GM18505 (cell line): Measurements from ENCODE around the gene FRMD5.
"Not testable (repeated sequence)": the region's sequence is repeated elsewhere in the genome, so short reads cannot be mapped to it uniquely, and the experiment has no call there.

Experiments used
- ATAC-seq: cut with Tn5 transposase; IDR thresholded peaks from one replicate; pipeline ENCODE4 v1.9.1; 2021; ENCODE audit not compliant: unreplicated experiment
- POLR2A ChIP-seq: IDR thresholded peaks from 4 replicates; pipeline ENCODE4 v1.6.1; 2011; ENCODE audit warnings: borderline replicate concordance; ENCODE audit not compliant: insufficient read depth, insufficient read length; ENCODE audit errors: extremely low read depth

FRMD5 gene

GRCh38 chr15:43828061-43828657 is 366.9 kb downstream of the FRMD5 start:
- ATAC-seq = no peak

GRCh38 chr15:43826508-43827341 is 368.3 kb downstream of the FRMD5 start, which contains the start of gene WDR76:
TSS of gene WDR76 (plus strand) at chr15:43827002. CDS start at chr15:43827033, 31 bp downstream.
- TF ChIP-seq POLR2A = peak; percentile 44
- peak; percentile 62 for ATAC-seq

More at GRCh38 chr15:43828061-43828657, 366.9 kb downstream of the FRMD5 start:
- TF ChIP-seq POLR2A = no peak

- ATAC-seq = no peak
- no peak for TF ChIP-seq POLR2A
These were observed 369.0 kb downstream of the FRMD5 start for GRCh38 chr15:43826029-43826507.

GRCh38 chr15:43825305-43825704 is 369.8 kb downstream of the FRMD5 start:
- ATAC-seq = not testable (repeated sequence)

- peak; percentile 62 for ATAC-seq
- peak; percentile 93 for TF ChIP-seq POLR2A
These were observed 370.5 kb downstream of the FRMD5 start, which contains the start of gene MFAP1 for GRCh38 chr15:43824302-43825246. TSS of gene MFAP1 (minus strand) at chr15:43824690. CDS start at chr15:43824569, 121 bp downstream.

- TF ChIP-seq POLR2A = no peak
- ATAC-seq = no peak
These were observed 373.6 kb downstream of the FRMD5 start for GRCh38 chr15:43821505-43821904.
